K562 (cell line): ENCODE data around the gene FTL. TPM values are rescaled to one million over a fixed set of nuclear protein-coding genes. Genes with fewer than 3 reads are reported as not detected.

Source experiments
- L3MBTL2 ChIP-seq: fragments of 450-650 bp; IDR thresholded peaks from 2 replicates; pipeline ENCODE4 v1.6.1; 2016; ENCODE audit warnings: mild to moderate bottlenecking, moderate library complexity
- MGA ChIP-seq: fragments of 450-650 bp; IDR thresholded peaks from 2 replicates; pipeline ENCODE4 v1.6.1; 2016; ENCODE audit warnings: mild to moderate bottlenecking, moderate library complexity
- ZBTB7A ChIP-seq: IDR thresholded peaks from 2 replicates; pipeline ENCODE4 v1.6.1; 2011; ENCODE audit warnings: low read depth, mild to moderate bottlenecking, low read length, moderate library complexity, borderline replicate concordance; ENCODE audit not compliant: control insufficient read depth
- ZC3H4 ChIP-seq: sonication (generic); formaldehyde crosslinking; IDR thresholded peaks from 2 replicates; pipeline ENCODE4 v1.9.0; 2021; ENCODE audit warnings: missing genetic modification reagents, borderline replicate concordance
- ZNF318 ChIP-seq, 2 experiments: fragments of 450-650 bp; IDR thresholded peaks; 2 replicates each; pipeline ENCODE4 v1.6.1; 2016; ENCODE audit warnings: mild to moderate bottlenecking in 2 of 2, borderline replicate concordance in 1 of 2, low read depth in 1 of 2, moderate library complexity in 1 of 2
- ZNF436 ChIP-seq: fragments of 250-450, 450-650 bp; sonication (Bioruptor Pico); formaldehyde crosslinking; IDR thresholded peaks from 2 replicates; pipeline ENCODE4 v1.7.0; 2020; ENCODE audit warnings: mild to moderate bottlenecking
- polyA plus RNA-seq, 8 experiments: library from polyadenylated mRNA; depleted of rRNA in 4 of 8; stranded (reverse) in 5 of 8; unstranded in 3 of 8; fragments of >200 nt; fragmentation: Nextera tagmentation in 2 of 8; fragmentation: Illumina TruSeq in 1 of 8; extraction: Ambion mirVana in 2 of 8; extraction: Trizol in 1 of 8; gene quantifications; 2 replicates each; pipeline versions ENCODE4 v1.2.1 to v1.2.3, GENCODE V29; 2011 to 2014; ENCODE audit warnings: inconsistent platforms in 1 of 8, missing spikeins in 1 of 8
- total RNA-seq, 7 experiments: library from RNA; depleted of rRNA in 6 of 7; stranded (reverse); fragments of >200 nt in 6 of 7; fragmentation: Illumina TruSeq in 2 of 7; extraction: Trizol in 2 of 7; gene quantifications; 2 replicates each; pipeline versions ENCODE4 v1.2.1 to v1.2.3, GENCODE V29; 2011 to 2021; ENCODE audit warnings: low replicate concordance in 1 of 7

The FTL gene
- total and polyA plus RNA-seq, 9 of the 15 experiments (the other 6 are each of a cell fraction or from before 2014, with no cell fraction given) = 1,231 to 27,415 (median 3,965) TPM

DNA sequence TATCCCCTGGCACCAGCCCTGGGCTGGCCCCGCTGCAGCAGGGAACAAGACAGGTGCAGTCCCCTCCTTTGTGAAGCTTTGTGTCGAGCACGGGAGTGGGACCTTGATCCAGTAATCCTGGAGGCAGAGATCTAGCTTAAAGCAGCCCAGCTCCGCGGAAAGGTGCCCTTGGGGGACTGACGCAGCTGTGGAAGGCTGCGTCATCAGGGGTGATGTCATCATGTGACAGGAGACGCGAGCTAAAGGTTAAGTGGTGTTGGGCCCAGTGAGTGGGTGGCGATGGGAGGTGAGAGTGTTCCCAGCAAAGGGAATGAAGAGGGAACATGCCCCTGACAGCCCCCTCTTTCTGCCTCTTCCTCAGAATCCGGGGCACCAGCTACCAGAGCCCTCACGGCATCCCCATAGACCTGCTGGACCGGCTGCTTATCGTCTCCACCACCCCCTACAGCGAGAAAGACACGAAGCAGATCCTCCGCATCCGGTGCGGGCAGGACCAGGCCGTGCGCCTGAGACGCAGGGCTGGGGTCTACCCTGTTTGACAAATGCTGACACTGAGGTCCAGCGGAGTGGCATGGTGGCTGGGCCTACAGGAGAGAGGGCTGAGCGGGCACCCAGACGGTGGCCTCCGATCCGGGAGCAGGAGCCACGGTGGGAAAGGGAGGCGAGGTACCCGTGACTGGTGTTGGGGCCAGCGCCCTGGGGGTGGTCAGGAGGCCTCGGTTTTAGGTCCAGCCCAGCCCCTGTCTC is 49.2 kb downstream of the FTL start (continued):
- TF ChIP-seq ZNF318 (IDR thresholded peaks at IDR 0.05; ENCODE audit: borderline replicate concordance in 1 of 2, low read depth in 1 of 2) (no peak), MGA (no peak), ZBTB7A (no peak), ZC3H4 (CRISPR knock-in tag) (no peak), ZNF436 (CRISPR knock-in tag) (no peak), L3MBTL2 (no peak)
